ENCODE results near the gene GLP1R. TPM values are rescaled to one million over a fixed set of nuclear protein-coding genes. Genes with fewer than 3 reads are reported as not detected.

The GLP1R gene
- total and polyA plus RNA-seq, 2 experiments from 2014 or later, result 0.12 to 0.43 TPM

GRCh38 chr6:39059496-39060310 lies 11.1 kb downstream of the GLP1R start:
- Histone ChIP-seq H3K4me1 (ENCODE audit: low read depth) (peaks cover 18% of the 10 kb centered on the region), H3K4me3 (no peak overlapping the region), H3K36me3 (no peaks in the 10 kb centered on the region), H3K27ac (no peak overlapping the region), H3K9me3 (ENCODE audit: low read depth) (no peaks in the 10 kb centered on the region), H3K27me3 (no peaks in the 10 kb centered on the region)
- TF ChIP-seq CTCF (IDR thresholded peaks at IDR 0.05; ENCODE audit: low read depth, low read length), result no peak
- no peak for DNase-seq (ENCODE audit: low read depth in 1 of 2, low spot score in 1 of 2)

- Histone ChIP-seq H3K4me1 (ENCODE audit: low read depth) (peaks cover 18% of the 10 kb centered on the region), H3K36me3 (no peaks in the 10 kb centered on the region), H3K9me3 (ENCODE audit: low read depth) (no peaks in the 10 kb centered on the region), H3K27ac (no peak overlapping the region), H3K4me3 (no peak overlapping the region), H3K27me3 (no peaks in the 10 kb centered on the region)
- no peak for TF ChIP-seq CTCF (IDR thresholded peaks at IDR 0.05; ENCODE audit: low read depth, low read length)
- no peak for DNase-seq (ENCODE audit: low read depth in 1 of 2, low spot score in 1 of 2)
Observed at GRCh38 chr6:39060467-39061160, 12.0 kb downstream of the GLP1R start.

DNA sequence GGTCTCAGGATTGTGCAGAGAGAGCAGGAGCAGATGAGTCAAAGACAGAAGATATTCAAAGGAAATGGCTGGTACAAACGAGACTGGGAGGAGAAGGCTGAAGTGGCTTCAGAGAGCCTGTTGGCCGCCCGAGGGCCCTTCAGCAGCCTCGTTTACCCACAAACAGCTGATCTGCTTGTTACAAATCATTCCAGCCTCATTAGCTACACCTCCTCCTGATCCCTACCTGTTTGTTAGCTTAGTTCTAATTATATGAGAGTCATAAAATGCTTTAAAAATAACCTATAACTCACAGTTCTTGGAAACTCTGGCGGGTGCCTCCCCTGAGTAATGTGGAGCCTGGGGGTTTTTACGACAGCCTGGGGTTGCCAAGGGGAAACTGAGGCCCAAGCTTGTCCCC lies 12.6 kb downstream of the GLP1R start:
- Histone ChIP-seq H3K36me3 (no peaks in the 10 kb centered on the region), H3K4me3 (no peak overlapping the region), H3K9me3 (ENCODE audit: low read depth) (no peaks in the 10 kb centered on the region), H3K4me1 (ENCODE audit: low read depth) (peaks cover 18% of the 10 kb centered on the region), H3K27ac (no peak overlapping the region), H3K27me3 (no peaks in the 10 kb centered on the region)
- TF ChIP-seq CTCF (IDR thresholded peaks at IDR 0.05; ENCODE audit: low read depth, low read length), result no peak
- DNase-seq (ENCODE audit: low read depth in 1 of 2, low spot score in 1 of 2), result no peak

GRCh38 chr6:39061588-39061987 lies 13.0 kb downstream of the GLP1R start:
- TF ChIP-seq CTCF (IDR thresholded peaks at IDR 0.05; ENCODE audit: low read depth, low read length), result no peak
- Histone ChIP-seq H3K4me3 (no peak overlapping the region), H3K4me1 (ENCODE audit: low read depth) (peaks cover 18% of the 10 kb centered on the region), H3K36me3 (no peaks in the 10 kb centered on the region), H3K9me3 (ENCODE audit: low read depth) (no peaks in the 10 kb centered on the region), H3K27ac (peak overlapping the region; percentile 93), H3K27me3 (no peaks in the 10 kb centered on the region)
- DNase-seq (ENCODE audit: low read depth in 1 of 2, low spot score in 1 of 2), result no peak

DNA sequence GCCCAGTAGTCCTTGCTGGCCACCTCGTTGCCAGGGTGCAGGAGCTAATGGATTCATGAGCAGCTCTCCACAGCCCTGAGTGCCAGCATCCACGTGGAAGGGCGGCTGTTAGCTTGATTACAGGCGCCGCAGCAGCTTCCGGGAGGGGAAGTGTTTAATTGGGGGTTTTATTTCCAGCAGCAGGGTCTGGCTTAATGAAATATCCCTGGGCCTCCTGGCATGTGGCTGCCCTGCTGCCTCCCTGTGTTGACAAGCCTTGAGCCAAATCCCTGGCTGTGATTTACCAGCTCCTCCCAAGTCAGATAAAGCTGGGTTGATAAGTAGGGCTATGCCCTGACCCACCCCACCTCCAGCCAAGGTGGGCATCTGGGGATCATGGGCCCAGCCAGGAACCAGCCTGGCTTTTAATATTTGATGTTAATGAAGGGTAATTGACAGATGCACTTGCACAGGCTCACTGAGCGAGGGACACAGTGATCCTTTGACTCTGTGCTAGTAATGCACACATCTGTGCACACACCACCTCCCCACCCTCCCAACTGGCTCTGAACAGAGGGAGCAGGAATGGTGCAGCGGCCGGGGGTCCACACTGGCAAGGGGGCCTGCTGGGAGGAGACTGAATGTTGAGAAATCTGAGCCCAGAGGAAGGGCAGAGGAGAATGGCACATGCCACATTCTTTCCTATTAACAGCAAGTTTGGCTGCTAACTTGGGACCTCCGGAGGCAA lies 13.6 kb downstream of the GLP1R start:
- peaks cover 18% of the 10 kb centered on the region for H3K4me1 ChIP-seq (ENCODE audit: low read depth)
- H3K4me3 ChIP-seq, result no peak overlapping the region
- no peak for TF ChIP-seq CTCF (IDR thresholded peaks at IDR 0.05; ENCODE audit: low read depth, low read length)
- peak overlapping the region; percentile 93 for H3K27ac ChIP-seq
- H3K27me3 ChIP-seq, result no peaks in the 10 kb centered on the region
- no peaks in the 10 kb centered on the region for H3K36me3 ChIP-seq
- no peaks in the 10 kb centered on the region for H3K9me3 ChIP-seq (ENCODE audit: low read depth)
- no peak for DNase-seq (ENCODE audit: low read depth in 1 of 2, low spot score in 1 of 2)
